Midbrain (tissue), 1 donor: ENCODE results near the gene XIAP.
A peak's percentile ranks its signal among the peaks of the same experiment; 100 is the strongest.
"Not testable (repeated sequence)": the region's sequence is repeated elsewhere in the genome, so short reads cannot be mapped to it uniquely, and the experiment has no call there.

Experiments
- DNase-seq: peaks from one replicate; lab custom pipeline; 2025; lab: John Stamatoyannopoulos, UW

Gene XIAP

DNA sequence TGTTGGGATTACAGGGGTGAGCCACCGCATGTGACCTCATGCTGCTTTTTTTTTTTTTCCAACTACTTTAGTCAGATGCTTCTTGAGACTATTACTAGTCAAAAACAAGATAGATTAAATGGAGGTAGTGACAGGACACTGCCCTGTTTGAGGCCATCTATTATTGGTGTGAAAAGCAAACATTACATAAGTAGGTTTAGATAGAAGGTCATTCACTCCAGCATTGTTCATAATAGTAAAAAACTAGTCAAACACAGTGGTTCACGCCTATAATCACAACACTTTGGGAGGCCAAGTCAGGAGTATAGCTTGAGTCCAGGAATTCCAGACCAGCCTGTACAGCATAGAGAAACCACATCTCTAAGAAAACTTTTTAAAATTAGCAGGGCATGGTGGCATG, 16.3 kb downstream of the XIAP start:
- no peak for DNase-seq

DNA sequence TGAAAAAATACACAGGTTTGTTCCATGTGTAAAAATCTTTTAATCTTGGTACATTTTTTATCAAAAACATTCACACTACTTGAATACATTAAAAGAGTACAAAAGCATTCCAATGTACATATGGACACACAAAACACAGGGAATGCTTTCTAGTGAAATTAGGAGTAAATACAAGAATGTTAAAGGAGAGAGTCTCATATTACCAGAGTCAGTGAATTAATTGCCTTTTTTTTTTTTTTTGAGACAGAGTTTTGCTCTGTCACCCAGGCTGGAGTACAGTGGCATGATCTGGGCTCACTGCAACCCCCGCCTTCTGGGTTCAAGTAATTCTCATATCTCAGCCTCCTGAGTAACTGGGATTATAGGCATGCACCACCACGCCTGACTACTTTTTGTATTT, 17.0 kb downstream of the XIAP start:
- DNase-seq = no peak

GRCh38 chrX:123878252-123878721, 18.4 kb downstream of the XIAP start:
- DNase-seq = no peak

GRCh38 chrX:123881330-123881729, 21.5 kb downstream of the XIAP start:
- no peak for DNase-seq

- DNase-seq = no peak
These were observed 22.5 kb downstream of the XIAP start for GRCh38 chrX:123882391-123882790.

- peak; percentile 29 for DNase-seq
These were observed 25.1 kb downstream of the XIAP start for GRCh38 chrX:123884809-123885408.

GRCh38 chrX:123899701-123900100, 39.8 kb downstream of the XIAP start:
- DNase-seq = no peak

- not testable (repeated sequence) for DNase-seq
These were observed 43.4 kb downstream of the XIAP start for GRCh38 chrX:123903261-123903660.

GRCh38 chrX:123905332-123905731, 45.5 kb downstream of the XIAP start:
- no peak for DNase-seq

GRCh38 chrX:123906557-123907316, 46.9 kb downstream of the XIAP start:
- no peak for DNase-seq

- no peak for DNase-seq
These were observed 49.7 kb downstream of the XIAP start for GRCh38 chrX:123909523-123909922.

GRCh38 chrX:123917069-123917468, 57.2 kb downstream of the XIAP start:
- no peak for DNase-seq

DNA sequence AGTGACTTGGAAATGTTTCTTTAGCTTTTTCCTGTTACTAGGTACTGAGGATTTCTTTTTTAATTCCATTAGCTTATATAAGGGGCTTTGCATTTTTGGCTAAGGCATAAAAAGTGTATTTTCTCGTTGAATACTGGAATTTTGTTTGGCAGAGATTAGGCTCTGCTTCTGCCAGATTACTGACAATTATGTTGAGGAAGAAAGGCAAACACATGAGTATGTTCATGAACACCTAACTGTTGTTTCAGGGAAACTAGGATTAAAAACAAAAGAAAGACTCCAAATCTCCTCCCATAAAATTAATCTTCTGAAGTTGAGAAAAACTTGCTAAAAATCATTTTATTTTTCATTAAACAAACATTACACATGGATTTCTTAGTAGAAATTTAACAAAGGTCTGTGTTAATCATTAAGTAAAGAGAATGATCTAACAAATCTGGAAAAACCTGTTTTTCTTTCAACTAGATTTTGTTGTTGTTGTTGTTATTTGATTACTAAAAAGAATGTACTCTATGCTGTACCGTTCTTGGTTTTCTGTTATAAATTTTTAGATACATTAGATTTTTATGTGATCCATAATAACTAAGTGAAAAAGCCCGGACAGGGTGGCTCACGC, 58.4 kb downstream of the XIAP start:
- DNase-seq = no peak

DNA sequence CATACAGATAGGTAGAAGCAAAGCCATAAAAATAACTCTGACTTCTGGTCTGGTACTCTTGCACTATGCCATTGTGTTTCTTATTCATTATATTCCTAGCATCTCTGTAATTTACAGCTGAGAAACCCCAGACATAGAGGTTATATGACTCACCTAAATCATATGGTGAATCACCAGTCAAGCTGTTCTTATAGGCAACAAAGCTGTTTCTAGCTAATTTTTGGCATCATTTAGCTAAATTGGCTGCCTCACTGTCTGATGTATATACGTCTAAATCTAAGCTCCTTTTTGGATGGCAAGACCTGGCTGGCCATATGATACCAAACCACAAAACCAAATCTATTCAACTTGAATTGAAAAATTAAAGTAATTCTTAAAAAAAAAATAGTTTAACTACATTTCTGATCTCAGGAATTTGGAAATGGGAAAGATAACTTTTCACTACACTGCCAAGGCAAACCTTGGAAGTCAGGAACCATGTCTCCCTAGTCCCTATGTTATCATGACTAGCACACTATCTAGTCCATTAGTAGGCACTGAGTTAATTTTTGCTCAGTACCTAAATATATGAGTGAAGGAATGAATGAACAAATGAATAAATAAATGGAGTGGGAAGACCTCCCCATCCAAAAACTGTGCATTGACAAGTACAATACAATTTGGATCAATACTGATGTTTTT, 60.4 kb downstream of the XIAP start:
- DNase-seq = no peak

GRCh38 chrX:123923211-123923610, 63.4 kb downstream of the XIAP start:
- DNase-seq = no peak

DNA sequence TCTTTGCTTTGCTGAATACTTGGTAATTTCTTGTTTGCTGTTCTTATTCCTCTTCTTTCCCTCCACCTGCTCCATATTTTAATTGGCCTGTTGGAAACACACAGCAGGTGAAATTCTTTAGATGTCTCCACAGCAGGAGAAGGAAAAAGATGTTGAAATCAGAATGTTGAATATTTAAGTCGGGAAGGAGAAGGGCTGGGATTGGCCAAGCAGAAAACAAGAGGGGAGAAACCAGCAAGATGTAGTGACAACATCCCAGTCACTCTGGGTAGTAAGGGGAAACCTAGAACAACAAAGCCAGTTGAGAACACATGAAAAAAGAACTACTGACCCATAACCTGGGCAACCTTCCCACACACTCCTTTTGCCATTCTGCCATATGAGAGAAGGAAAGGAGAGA, 64.3 kb downstream of the XIAP start:
- DNase-seq = no peak

DNA sequence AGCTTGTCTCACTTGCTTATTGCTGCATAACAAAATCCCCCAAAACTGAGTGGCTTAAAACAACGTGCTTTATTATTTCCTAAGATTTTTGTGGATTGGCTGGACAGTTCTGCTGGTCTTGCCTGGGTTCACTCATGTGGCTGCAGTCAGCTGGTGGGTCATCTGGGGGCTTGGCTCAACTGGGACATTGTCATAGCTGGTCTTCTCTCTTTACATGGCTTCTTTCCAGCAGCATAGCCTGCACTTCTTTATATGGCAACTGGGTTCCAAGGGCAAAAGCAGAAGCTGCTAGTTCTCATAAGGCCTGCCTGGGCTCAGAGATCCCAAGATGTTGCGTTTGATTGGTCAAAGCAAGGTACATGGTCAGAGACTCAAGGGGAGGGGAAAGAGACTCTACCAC, 68.0 kb downstream of the XIAP start:
- DNase-seq = no peak

DNA sequence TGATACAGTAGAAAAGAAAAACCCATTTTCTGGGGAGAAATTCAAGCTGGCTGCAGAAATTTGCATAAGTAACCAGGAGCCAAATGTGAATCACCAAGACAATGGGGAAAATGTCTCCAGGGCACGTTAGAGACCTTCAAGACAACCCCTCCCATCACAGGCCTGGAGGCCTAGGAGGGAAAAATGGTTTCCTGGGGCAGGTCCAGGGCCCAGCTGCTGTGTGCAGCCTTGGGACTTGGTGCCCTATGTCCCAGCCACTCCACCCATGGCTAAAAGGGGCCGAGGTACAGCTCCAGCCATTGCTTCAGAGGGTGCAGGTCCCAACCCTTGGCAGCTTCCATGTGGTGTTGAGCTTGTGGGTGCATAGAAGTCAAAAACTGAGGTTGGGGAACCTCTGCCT, 72.2 kb downstream of the XIAP start:
- not testable (repeated sequence) for DNase-seq

DNA sequence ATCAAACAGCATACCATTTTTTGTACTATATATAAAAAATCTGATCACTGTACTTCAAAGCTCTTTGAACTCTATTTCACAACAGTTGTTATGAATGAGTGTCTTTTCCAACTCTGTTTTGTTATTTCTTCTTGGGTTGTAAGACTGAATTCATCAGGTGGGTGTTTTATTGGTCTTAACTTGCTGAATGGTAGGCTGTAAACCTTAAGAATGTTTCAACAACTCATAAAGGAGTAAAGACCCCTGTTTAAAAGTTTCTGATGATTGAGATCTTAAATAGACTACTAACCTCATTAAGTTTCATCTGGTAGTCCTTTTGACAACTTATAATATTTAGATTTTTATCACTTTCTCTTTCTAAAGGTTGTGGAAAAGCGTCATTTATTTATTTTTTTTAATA, 83.2 kb downstream of the XIAP start:
- DNase-seq = no peak

DNA sequence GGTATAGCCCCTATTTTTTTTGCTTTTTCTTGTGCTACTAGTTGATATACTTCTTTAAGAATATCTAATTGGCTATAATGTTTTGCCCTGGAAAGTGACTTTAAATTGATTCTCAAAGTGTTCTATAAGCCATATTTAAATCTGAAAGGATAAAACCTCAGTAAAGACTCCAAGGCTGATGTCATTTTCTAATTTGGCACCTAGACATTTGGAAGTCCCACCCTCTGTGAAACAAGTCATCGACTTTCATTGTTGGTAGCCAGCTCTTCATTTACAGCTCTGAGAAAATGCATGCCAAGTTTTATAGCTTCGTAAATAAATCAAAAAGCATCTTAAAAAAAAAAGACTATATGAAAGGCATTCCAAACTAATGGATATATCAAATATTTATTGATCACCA, 83.6 kb downstream of the XIAP start:
- no peak for DNase-seq

- no peak for DNase-seq
These were observed 90.0 kb downstream of the XIAP start for GRCh38 chrX:123949846-123950245.

DNA sequence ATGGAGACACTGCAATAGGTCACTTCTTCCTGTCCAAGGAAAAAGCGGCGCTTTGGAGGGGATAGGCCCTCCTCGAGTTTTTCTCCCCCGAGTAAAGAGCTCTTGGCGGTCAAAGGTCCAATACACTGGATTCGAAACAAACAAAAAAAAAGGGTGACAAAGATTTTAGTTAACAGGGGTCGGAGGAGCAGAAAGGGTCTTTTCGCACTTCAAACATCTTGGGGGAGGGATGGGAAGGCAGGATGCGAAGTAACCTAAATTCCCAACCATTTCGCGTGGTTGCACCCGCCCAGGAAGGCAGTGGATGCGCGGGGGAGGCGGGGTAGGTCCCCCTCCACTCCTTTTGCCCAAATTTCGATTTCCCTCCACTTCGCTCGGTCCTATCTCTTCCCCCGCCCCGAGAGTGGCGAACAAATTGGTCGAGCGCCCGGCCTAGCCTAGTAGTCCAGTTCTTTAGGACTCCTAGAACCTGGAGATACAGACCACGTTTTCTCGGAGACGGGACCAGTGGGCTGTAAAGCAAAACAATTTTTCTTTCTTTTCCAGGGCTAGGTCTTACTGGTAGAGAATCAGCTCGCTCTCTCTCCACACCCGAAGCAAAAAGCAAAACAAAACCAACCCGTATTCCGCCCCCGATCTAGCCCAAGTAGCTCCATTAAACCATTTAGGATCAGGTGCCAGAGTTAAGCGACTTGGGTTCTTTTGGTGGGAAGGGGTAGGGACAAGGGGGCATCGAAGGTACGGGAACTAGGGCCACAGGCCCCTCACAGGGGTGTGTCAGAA, 99.6 kb downstream of the XIAP start:
- peak; percentile 54 for DNase-seq
